K562 (cell line): ENCODE data around the gene PHF20. TPM values are rescaled to one million over a fixed set of nuclear protein-coding genes. Genes with fewer than 3 reads are reported as not detected.

ENCODE experiments used
- FOXA1 ChIP-seq: fragments of 450-650 bp; IDR thresholded peaks from 2 replicates; pipeline ENCODE4 v1.6.1; 2016; ENCODE audit warnings: mild to moderate bottlenecking, borderline replicate concordance
- GABPA ChIP-seq: fragments of 200-800 bp; sonication (Bioruptor generic); conservative IDR thresholded peaks from 2 replicates; pipeline ENCODE4 v1.6.1; 2016; ENCODE audit warnings: low read depth, missing genetic modification characterization, missing compliant biosample characterization
- NR2C1 ChIP-seq, 2 experiments: fragments of 450-650 bp; IDR thresholded peaks; 2 replicates each; pipeline ENCODE4 v1.6.1; 2017; ENCODE audit warnings: mild to moderate bottlenecking in 2 of 2, antibody characterized with exemption in 1 of 2, inconsistent platforms in 1 of 2, missing compliant biosample characterization in 1 of 2, missing genetic modification characterization in 1 of 2
- SLC30A9 ChIP-seq: fragments of 250-450 bp; sonication (Bioruptor Pico); IDR thresholded peaks from 2 replicates; pipeline ENCODE4 v1.8.0; 2022; ENCODE audit warnings: mild to moderate bottlenecking, moderate library complexity
- ZFP36 ChIP-seq: fragments of 150-350 bp; IDR thresholded peaks from 2 replicates; pipeline ENCODE4 v1.6.1; 2018; ENCODE audit warnings: low read length, low read depth; ENCODE audit not compliant: partially characterized antibody
- ZNF217 ChIP-seq: sonication (generic); formaldehyde crosslinking; IDR thresholded peaks from 2 replicates; pipeline ENCODE4 v1.8.0; 2022; ENCODE audit warnings: mild to moderate bottlenecking, missing genetic modification reagents
- polyA plus RNA-seq, 8 experiments: library from polyadenylated mRNA; depleted of rRNA in 4 of 8; stranded (reverse) in 5 of 8; unstranded in 3 of 8; fragments of >200 nt; fragmentation: Nextera tagmentation in 2 of 8; fragmentation: Illumina TruSeq in 1 of 8; extraction: Ambion mirVana in 2 of 8; extraction: Trizol in 1 of 8; gene quantifications; 2 replicates each; pipeline versions ENCODE4 v1.2.1 to v1.2.3, GENCODE V29; 2011 to 2014; ENCODE audit warnings: inconsistent platforms in 1 of 8, missing spikeins in 1 of 8
- total RNA-seq, 7 experiments: library from RNA; depleted of rRNA in 6 of 7; stranded (reverse); fragments of >200 nt in 6 of 7; fragmentation: Illumina TruSeq in 2 of 7; extraction: Trizol in 2 of 7; gene quantifications; 2 replicates each; pipeline versions ENCODE4 v1.2.1 to v1.2.3, GENCODE V29; 2011 to 2021; ENCODE audit warnings: low replicate concordance in 1 of 7
- TF ChIP-seq, protein P1 (sequence below), 2 experiments: fragments of 450-650 bp; formaldehyde crosslinking in 1 of 2; IDR thresholded peaks; 2 replicates each; pipeline versions ENCODE4 v1.4.0 to v1.6.1; 2014 to 2020; ENCODE audit warnings: mild to moderate bottlenecking in 2 of 2, borderline replicate concordance in 1 of 2, low read depth in 1 of 2
- TF ChIP-seq, protein P2 (sequence below): fragments of 450-650 bp; IDR thresholded peaks from 2 replicates; pipeline ENCODE4 v1.6.1; 2016; ENCODE audit warnings: missing biosample characterization, missing genetic modification characterization
- TF ChIP-seq, protein P3 (sequence below): fragments of 150-350 bp; IDR thresholded peaks from 2 replicates; pipeline ENCODE4 v1.6.1; 2014; ENCODE audit warnings: low read depth, mild to moderate bottlenecking, low read length, borderline replicate concordance
- TF ChIP-seq, protein P4 (sequence below), 2 experiments: fragments of 200-800 bp in 1 of 2; sonication (Bioruptor generic) in 1 of 2; sonication (generic) in 1 of 2; formaldehyde crosslinking in 1 of 2; IDR thresholded peaks in 1 of 2; conservative IDR thresholded peaks in 1 of 2; 2 replicates each; pipeline versions ENCODE4 v1.5.0 to v1.6.1; 2016 to 2020; ENCODE audit warnings: missing compliant biosample characterization in 1 of 2, missing genetic modification characterization in 1 of 2, missing genetic modification reagents in 1 of 2

Gene PHF20
- total and polyA plus RNA-seq, 9 of the 15 experiments (the other 6 are each of a cell fraction or from before 2014, with no cell fraction given): 49.9 to 196 (median 70.7) TPM

DNA sequence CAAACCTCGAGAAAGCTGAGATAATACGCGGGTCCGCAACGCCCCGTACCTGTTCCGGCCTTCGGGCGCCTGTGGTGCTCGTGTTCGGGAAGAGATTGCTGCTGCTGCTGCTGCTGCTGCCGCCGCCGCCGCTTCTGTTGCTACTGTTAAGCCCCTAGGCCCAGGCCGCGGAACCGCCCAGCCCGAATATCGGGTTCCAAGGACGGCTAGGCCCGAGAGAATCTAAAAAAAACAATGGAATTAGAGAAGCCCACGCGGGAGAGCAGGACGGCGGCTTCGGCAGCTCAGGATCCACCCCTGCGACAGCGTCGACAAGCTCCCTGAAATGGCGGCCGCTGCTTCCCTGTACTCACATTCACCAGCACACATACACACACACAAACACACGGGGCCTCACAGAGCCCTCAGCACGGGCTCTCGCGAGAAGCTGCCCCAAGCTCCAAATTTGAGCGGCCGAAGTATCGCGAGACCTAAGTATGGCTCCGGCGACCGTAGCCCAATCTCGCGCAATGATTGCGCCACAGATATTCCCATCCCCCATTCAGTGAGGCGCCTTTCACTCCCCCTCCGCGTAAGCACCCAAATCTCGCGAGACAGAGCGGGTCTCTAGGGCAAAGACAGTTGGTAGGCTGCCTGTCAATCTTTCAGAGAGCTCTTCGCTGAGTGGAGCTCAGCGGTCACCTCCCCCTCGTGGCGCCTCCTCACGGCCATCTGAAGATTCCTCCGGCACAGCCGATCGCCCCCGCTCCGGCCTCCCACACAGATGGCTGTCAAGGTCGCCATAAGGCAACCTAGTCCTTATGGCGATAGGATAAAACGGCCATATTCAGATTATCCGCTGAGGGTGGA is 29.7 kb upstream of the PHF20 start, which contains the start of gene RBM39 (continued):
- TF ChIP-seq, protein P1, sequence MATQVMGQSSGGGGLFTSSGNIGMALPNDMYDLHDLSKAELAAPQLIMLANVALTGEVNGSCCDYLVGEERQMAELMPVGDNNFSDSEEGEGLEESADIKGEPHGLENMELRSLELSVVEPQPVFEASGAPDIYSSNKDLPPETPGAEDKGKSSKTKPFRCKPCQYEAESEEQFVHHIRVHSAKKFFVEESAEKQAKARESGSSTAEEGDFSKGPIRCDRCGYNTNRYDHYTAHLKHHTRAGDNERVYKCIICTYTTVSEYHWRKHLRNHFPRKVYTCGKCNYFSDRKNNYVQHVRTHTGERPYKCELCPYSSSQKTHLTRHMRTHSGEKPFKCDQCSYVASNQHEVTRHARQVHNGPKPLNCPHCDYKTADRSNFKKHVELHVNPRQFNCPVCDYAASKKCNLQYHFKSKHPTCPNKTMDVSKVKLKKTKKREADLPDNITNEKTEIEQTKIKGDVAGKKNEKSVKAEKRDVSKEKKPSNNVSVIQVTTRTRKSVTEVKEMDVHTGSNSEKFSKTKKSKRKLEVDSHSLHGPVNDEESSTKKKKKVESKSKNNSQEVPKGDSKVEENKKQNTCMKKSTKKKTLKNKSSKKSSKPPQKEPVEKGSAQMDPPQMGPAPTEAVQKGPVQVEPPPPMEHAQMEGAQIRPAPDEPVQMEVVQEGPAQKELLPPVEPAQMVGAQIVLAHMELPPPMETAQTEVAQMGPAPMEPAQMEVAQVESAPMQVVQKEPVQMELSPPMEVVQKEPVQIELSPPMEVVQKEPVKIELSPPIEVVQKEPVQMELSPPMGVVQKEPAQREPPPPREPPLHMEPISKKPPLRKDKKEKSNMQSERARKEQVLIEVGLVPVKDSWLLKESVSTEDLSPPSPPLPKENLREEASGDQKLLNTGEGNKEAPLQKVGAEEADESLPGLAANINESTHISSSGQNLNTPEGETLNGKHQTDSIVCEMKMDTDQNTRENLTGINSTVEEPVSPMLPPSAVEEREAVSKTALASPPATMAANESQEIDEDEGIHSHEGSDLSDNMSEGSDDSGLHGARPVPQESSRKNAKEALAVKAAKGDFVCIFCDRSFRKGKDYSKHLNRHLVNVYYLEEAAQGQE (IDR thresholded peaks at IDR 0.05; ENCODE audit: borderline replicate concordance): no peak
- TF ChIP-seq, protein P1 (CRISPR knock-in tag; IDR thresholded peaks at IDR 0.05; ENCODE audit: low read depth): no peak
- TF ChIP-seq ZNF217 (no peak), SLC30A9 (CRISPR knock-in tag) (no peak), ZFP36 (no peak), FOXA1 (no peak), GABPA (tag) (peak; percentile 53; the same call in 1 of the 2 replicates), NR2C1 (IDR thresholded peaks at IDR 0.05) (peak; percentile 5; the same call in 1 of the 2 replicates), NR2C1 (tag; IDR thresholded peaks at IDR 0.05) (peak; percentile 48; the same call in 1 of the 2 replicates)
- TF ChIP-seq, protein P2, sequence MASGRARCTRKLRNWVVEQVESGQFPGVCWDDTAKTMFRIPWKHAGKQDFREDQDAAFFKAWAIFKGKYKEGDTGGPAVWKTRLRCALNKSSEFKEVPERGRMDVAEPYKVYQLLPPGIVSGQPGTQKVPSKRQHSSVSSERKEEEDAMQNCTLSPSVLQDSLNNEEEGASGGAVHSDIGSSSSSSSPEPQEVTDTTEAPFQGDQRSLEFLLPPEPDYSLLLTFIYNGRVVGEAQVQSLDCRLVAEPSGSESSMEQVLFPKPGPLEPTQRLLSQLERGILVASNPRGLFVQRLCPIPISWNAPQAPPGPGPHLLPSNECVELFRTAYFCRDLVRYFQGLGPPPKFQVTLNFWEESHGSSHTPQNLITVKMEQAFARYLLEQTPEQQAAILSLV (tag): peak; percentile 90
- TF ChIP-seq, protein P3, sequence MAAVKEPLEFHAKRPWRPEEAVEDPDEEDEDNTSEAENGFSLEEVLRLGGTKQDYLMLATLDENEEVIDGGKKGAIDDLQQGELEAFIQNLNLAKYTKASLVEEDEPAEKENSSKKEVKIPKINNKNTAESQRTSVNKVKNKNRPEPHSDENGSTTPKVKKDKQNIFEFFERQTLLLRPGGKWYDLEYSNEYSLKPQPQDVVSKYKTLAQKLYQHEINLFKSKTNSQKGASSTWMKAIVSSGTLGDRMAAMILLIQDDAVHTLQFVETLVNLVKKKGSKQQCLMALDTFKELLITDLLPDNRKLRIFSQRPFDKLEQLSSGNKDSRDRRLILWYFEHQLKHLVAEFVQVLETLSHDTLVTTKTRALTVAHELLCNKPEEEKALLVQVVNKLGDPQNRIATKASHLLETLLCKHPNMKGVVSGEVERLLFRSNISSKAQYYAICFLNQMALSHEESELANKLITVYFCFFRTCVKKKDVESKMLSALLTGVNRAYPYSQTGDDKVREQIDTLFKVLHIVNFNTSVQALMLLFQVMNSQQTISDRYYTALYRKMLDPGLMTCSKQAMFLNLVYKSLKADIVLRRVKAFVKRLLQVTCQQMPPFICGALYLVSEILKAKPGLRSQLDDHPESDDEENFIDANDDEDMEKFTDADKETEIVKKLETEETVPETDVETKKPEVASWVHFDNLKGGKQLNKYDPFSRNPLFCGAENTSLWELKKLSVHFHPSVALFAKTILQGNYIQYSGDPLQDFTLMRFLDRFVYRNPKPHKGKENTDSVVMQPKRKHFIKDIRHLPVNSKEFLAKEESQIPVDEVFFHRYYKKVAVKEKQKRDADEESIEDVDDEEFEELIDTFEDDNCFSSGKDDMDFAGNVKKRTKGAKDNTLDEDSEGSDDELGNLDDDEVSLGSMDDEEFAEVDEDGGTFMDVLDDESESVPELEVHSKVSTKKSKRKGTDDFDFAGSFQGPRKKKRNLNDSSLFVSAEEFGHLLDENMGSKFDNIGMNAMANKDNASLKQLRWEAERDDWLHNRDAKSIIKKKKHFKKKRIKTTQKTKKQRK: no peak
- TF ChIP-seq, protein P4, sequence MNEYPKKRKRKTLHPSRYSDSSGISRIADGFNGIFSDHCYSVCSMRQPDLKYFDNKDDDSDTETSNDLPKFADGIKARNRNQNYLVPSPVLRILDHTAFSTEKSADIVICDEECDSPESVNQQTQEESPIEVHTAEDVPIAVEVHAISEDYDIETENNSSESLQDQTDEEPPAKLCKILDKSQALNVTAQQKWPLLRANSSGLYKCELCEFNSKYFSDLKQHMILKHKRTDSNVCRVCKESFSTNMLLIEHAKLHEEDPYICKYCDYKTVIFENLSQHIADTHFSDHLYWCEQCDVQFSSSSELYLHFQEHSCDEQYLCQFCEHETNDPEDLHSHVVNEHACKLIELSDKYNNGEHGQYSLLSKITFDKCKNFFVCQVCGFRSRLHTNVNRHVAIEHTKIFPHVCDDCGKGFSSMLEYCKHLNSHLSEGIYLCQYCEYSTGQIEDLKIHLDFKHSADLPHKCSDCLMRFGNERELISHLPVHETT (CRISPR knock-in tag; conservative IDR thresholded peaks at IDR 0.05 in 1 of 2, IDR thresholded peaks at IDR 0.05 in 1 of 2): peak in 1 of 2 experiments; percentile 74; a peak in 1 of 4 replicates
